ENCODE data around the gene TENM3. TPM values are rescaled to one million over a fixed set of nuclear protein-coding genes. Genes with fewer than 3 reads are reported as not detected.

TENM3 gene
- total and polyA plus RNA-seq, 3 donors from 2014 or later, result 10.9 to 42.7 (median 42.2) TPM

DNA sequence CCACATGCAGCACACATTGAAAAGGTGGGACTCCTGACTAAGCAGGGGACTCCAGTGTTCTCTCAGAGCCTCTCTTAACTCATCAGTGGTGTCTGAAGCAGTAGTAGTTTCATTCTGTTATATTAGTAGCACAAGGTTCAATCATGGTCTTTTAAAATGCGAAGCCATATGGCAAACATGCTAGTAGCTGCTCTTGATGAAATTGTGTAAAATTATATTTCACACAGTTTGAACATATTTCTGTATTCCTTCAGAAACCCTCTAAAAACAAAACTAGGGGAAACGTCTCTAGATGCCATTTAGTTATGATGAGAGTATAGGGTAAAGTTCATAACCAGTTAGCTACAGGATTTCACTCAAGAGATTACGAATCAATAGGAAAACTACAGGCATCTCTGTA is 497.1 kb downstream of the TENM3 start:
- no peak for DNase-seq

DNA sequence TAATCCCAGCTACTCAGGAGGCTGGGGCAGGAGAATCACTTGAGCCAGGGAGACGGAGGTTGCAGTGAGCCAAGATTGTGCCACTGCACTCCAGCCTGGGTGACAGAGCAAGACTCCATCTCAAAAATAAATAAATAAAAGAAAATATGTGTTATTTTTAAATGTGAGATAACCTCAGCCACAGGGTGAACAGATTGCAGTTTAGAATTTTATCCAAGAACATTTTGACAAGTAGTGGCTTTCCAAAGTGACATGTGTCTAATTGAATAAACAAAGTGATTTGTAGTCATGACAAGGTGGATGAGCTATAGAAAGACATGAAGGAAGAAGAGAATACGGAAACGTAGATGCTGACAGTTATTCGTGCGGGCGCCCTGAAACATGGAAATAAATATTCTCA is 497.9 kb downstream of the TENM3 start:
- intact Hi-C loops (cut with DNase I; ENCODE audit: low total_unique reads), result no loop called here
- no peaks in the 10 kb centered on the region for H3K4me1 ChIP-seq
- H3K27me3 ChIP-seq, result no peaks in the 10 kb centered on the region
- TF ChIP-seq POLR2A (IDR thresholded peaks at IDR 0.05), result no peak
- TF ChIP-seq, protein P1, sequence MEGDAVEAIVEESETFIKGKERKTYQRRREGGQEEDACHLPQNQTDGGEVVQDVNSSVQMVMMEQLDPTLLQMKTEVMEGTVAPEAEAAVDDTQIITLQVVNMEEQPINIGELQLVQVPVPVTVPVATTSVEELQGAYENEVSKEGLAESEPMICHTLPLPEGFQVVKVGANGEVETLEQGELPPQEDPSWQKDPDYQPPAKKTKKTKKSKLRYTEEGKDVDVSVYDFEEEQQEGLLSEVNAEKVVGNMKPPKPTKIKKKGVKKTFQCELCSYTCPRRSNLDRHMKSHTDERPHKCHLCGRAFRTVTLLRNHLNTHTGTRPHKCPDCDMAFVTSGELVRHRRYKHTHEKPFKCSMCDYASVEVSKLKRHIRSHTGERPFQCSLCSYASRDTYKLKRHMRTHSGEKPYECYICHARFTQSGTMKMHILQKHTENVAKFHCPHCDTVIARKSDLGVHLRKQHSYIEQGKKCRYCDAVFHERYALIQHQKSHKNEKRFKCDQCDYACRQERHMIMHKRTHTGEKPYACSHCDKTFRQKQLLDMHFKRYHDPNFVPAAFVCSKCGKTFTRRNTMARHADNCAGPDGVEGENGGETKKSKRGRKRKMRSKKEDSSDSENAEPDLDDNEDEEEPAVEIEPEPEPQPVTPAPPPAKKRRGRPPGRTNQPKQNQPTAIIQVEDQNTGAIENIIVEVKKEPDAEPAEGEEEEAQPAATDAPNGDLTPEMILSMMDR (IDR thresholded peaks at IDR 0.05), result no peak
- no peaks in the 10 kb centered on the region for H3K9me3 ChIP-seq
- 96% methylated on average over 6 of the region's 6 CpGs for WGBS, 2 donors
- H3K4me3 ChIP-seq, result no peak overlapping the region
- no peak for DNase-seq
- H3K36me3 ChIP-seq (ENCODE audit: low read depth, missing control alignments), result no peaks in the 10 kb centered on the region
- no peak overlapping the region for H3K27ac ChIP-seq

More for the DNA sequence above, 497.1 kb downstream of the TENM3 start:
- no peaks in the 10 kb centered on the region for H3K27me3 ChIP-seq
- no peaks in the 10 kb centered on the region for H3K4me1 ChIP-seq
- intact Hi-C loops (cut with DNase I; ENCODE audit: low total_unique reads), result no loop called here
- no peak overlapping the region for H3K4me3 ChIP-seq
- TF ChIP-seq, protein P1 (IDR thresholded peaks at IDR 0.05), result no peak
- TF ChIP-seq POLR2A (IDR thresholded peaks at IDR 0.05), result no peak
- H3K27ac ChIP-seq, result no peak overlapping the region
- no peaks in the 10 kb centered on the region for H3K9me3 ChIP-seq
- WGBS, 2 donors, result 93 to 94% methylated on average over 3 of the region's 3 CpGs
- H3K36me3 ChIP-seq (ENCODE audit: low read depth, missing control alignments), result no peaks in the 10 kb centered on the region

GRCh38 chr4:182741914-182742313 is 498.7 kb downstream of the TENM3 start:
- H3K4me3 ChIP-seq, result no peak overlapping the region
- H3K36me3 ChIP-seq (ENCODE audit: low read depth, missing control alignments), result no peaks in the 10 kb centered on the region
- no peaks in the 10 kb centered on the region for H3K4me1 ChIP-seq
- H3K27me3 ChIP-seq, result no peaks in the 10 kb centered on the region
- 93 to 94% methylated on average over 5 of the region's 5 CpGs for WGBS, 2 donors
- TF ChIP-seq, protein P1 (IDR thresholded peaks at IDR 0.05), result no peak
- TF ChIP-seq POLR2A (IDR thresholded peaks at IDR 0.05), result no peak
- DNase-seq, result no peak
- no peak overlapping the region for H3K27ac ChIP-seq
- intact Hi-C loops (cut with DNase I; ENCODE audit: low total_unique reads), result no loop called here
- H3K9me3 ChIP-seq, result no peaks in the 10 kb centered on the region

DNA sequence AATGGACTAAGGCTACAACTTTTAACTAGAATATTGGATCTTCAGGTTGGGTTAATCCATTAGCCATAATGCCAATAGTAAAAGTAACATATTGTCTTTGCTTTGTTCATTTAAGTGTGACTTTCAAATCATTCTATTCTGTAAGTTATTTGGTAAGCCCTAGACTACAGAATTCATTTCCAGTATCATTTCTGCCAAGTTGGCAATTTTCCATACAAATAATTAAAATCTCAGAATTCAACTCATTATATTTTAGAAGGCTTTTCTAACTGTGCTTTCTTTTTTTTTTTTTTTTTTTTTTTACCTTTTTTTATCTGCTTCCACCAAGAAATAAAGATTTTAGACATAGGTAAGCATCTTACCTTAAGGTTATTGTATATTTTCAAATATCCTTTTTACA is 500.6 kb downstream of the TENM3 start:
- Histone ChIP-seq H3K27ac (no peak overlapping the region), H3K36me3 (ENCODE audit: low read depth, missing control alignments) (no peaks in the 10 kb centered on the region), H3K9me3 (no peaks in the 10 kb centered on the region), H3K4me3 (no peak overlapping the region), H3K27me3 (no peaks in the 10 kb centered on the region), H3K4me1 (no peaks in the 10 kb centered on the region)
- intact Hi-C loops (cut with DNase I; ENCODE audit: low total_unique reads), result no loop called here
- TF ChIP-seq, protein P1 (IDR thresholded peaks at IDR 0.05), result no peak
- no peak for TF ChIP-seq POLR2A (IDR thresholded peaks at IDR 0.05)
- no peak for DNase-seq

- intact Hi-C loops (cut with DNase I; ENCODE audit: low total_unique reads), result no loop called here
- Histone ChIP-seq H3K4me1 (no peaks in the 10 kb centered on the region), H3K4me3 (no peak overlapping the region), H3K27me3 (no peaks in the 10 kb centered on the region), H3K36me3 (ENCODE audit: low read depth, missing control alignments) (no peaks in the 10 kb centered on the region), H3K9me3 (no peaks in the 10 kb centered on the region), H3K27ac (no peak overlapping the region)
- WGBS, 2 donors, result 67 to 89% methylated on average over 4 of the region's 4 CpGs
- TF ChIP-seq, protein P1 (IDR thresholded peaks at IDR 0.05), result no peak
- TF ChIP-seq POLR2A (IDR thresholded peaks at IDR 0.05), result no peak
- DNase-seq, result no peak
These were observed 502.0 kb downstream of the TENM3 start for GRCh38 chr4:182745237-182745636.

All from testis (tissue), 3 donors.